PC-3 (cell line): ENCODE results near the gene FGD4. TPM values are rescaled to one million over a fixed set of nuclear protein-coding genes. Genes with fewer than 3 reads are reported as not detected.

Experiments used
- ATAC-seq: fragments of 200-7000 bp; cut with Tn5 transposase; 2 replicates; pipeline ENCODE4 v1.9.1; 2020; ENCODE audit warnings: mild to moderate bottlenecking, moderate library complexity
- BruUV-seq: library from RNA; stranded (reverse); fragments of 400-500 nt; replicated peaks from 2 replicates; lab custom pipeline; 2021; lab: Mats Ljungman, UMichigan
- CTCF ChIA-PET: fragments of 300-600 bp; sonication (Branson Sonifier 250); formaldehyde crosslinking; loops from one replicate; lab custom pipeline; 2022; ENCODE audit warnings: antibody characterized with exemption; lab: Charles Lee
- POLR2A ChIA-PET: fragments of 300-600 bp; sonication (Branson Sonifier 250); formaldehyde crosslinking; loops from one replicate; lab custom pipeline; 2022; ENCODE audit warnings: antibody characterized with exemption; ENCODE audit not compliant: unreplicated experiment; lab: Charles Lee
- DNase-seq: peaks from one replicate; pipeline ENCODE4 v3.0.0-alpha.2; 2015
- H2AFZ ChIP-seq: fragments of 300-600 bp; sonication (generic); 2 replicates; pipeline ENCODE4 v1.6.0; 2016; ENCODE audit warnings: antibody characterized with exemption, low read length
- H3F3A ChIP-seq: fragments of 300-600 bp; sonication (generic); one replicate; pipeline ENCODE4 v1.6.0; 2017; ENCODE audit warnings: antibody characterized with exemption, low read length, control low read depth, mild to moderate bottlenecking; ENCODE audit not compliant: unreplicated experiment
- H3K27ac ChIP-seq: fragments of 300-600 bp; sonication (generic); 2 replicates; pipeline ENCODE4 v1.5.1; 2016; ENCODE audit warnings: mild to moderate bottlenecking, low read length
- H3K27me3 ChIP-seq: fragments of 300-600 bp; sonication (generic); 2 replicates; pipeline ENCODE4 v1.6.1; 2016; ENCODE audit warnings: low read length, mixed read lengths
- H3K36me3 ChIP-seq: fragments of 300-600 bp; sonication (generic); 2 replicates; pipeline ENCODE4 v1.6.1; 2016; ENCODE audit warnings: low read depth, mixed run types, low read length, mixed read lengths
- H3K4me1 ChIP-seq: fragments of 300-600 bp; sonication (generic); 2 replicates; pipeline ENCODE4 v1.5.1; 2016; ENCODE audit warnings: low read length; ENCODE audit not compliant: insufficient read depth
- H3K4me2 ChIP-seq: fragments of 300-600 bp; sonication (generic); 2 replicates; pipeline ENCODE4 v1.6.0; 2016; ENCODE audit warnings: low read length
- H3K4me3 ChIP-seq: fragments of 300-600 bp; sonication (generic); 2 replicates; pipeline ENCODE4 v1.5.1; 2016; ENCODE audit warnings: mild to moderate bottlenecking, low read length, mixed read lengths
- H3K79me2 ChIP-seq: fragments of 300-600 bp; sonication (generic); 2 replicates; pipeline ENCODE4 v1.6.1; 2017; ENCODE audit warnings: low read length, mixed read lengths
- H3K9ac ChIP-seq: fragments of 300-600 bp; sonication (generic); 2 replicates; pipeline ENCODE4 v1.6.0; 2016; ENCODE audit warnings: mild to moderate bottlenecking, low read length
- H3K9me2 ChIP-seq: fragments of 300-600 bp; sonication (generic); replicated peaks from 2 replicates; pipeline ENCODE4 v1.6.1; 2016; ENCODE audit warnings: mixed run types, low read length, mixed read lengths
- H3K9me3 ChIP-seq: fragments of 300-600 bp; sonication (generic); 2 replicates; pipeline ENCODE4 v1.6.1; 2016; ENCODE audit warnings: low read length, mixed read lengths
- H4K20me1 ChIP-seq: fragments of 300-600 bp; sonication (generic); 2 replicates; pipeline ENCODE4 v1.6.1; 2016; ENCODE audit warnings: low read length, mixed read lengths
- EZH2 ChIP-seq: fragments of 300-600 bp; sonication (generic); IDR thresholded peaks from one replicate; pipeline ENCODE4 v1.6.1; 2017; ENCODE audit warnings: antibody characterized with exemption, mild to moderate bottlenecking, low read length; ENCODE audit not compliant: unreplicated experiment
- EZH2phosphoT487 ChIP-seq: fragments of 300-600 bp; sonication (generic); IDR thresholded peaks from 2 replicates; pipeline ENCODE4 v1.6.1; 2018; ENCODE audit warnings: mild to moderate bottlenecking, antibody characterized with exemption, low read length, borderline replicate concordance
- intact Hi-C: fragments of 100-400 bp; cut with micrococcal nuclease; formaldehyde crosslinking; loops from 2 replicates; pipeline ENCODE4 v1.9.0; 2023
- total RNA-seq: library from RNA; depleted of rRNA; stranded (reverse); fragments of >200 nt; gene quantifications from 2 replicates; pipeline ENCODE4 v1.2.3, GENCODE V29; 2014
- TF ChIP-seq, protein P1 (sequence below): fragments of 300-600 bp; sonication (generic); conservative IDR thresholded peaks from 2 replicates; pipeline ENCODE4 v1.5.1; 2017; ENCODE audit warnings: antibody characterized with exemption, low read depth, mild to moderate bottlenecking, low read length

The FGD4 gene
- total RNA-seq, 1 experiment from 2014 or later = 3.9 TPM

DNA sequence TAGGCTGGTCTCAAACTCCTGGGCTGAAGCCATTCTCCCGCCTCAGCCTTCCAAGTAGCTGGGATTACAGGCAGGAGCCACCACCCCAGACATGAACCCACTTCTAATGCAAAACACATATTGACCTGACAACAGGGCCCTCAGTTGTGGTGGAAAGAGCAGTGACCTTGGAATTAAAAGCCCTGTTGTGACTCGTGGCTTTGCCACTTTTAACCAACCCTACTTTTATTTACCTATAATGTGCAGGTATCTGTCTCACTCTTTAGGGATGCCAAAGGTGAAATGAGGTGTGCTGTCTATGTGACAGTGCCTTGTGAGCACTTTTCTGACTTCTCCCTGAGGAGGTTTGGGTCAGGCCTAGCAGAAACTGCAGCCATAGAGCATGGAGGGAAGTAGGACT, 146.9 kb downstream of the FGD4 start:
- BruUV-seq = no TSS peak
- CTCF ChIA-PET = no interaction called here
- H3K4me1 ChIP-seq = no peaks in the 10 kb centered on the region

DNA sequence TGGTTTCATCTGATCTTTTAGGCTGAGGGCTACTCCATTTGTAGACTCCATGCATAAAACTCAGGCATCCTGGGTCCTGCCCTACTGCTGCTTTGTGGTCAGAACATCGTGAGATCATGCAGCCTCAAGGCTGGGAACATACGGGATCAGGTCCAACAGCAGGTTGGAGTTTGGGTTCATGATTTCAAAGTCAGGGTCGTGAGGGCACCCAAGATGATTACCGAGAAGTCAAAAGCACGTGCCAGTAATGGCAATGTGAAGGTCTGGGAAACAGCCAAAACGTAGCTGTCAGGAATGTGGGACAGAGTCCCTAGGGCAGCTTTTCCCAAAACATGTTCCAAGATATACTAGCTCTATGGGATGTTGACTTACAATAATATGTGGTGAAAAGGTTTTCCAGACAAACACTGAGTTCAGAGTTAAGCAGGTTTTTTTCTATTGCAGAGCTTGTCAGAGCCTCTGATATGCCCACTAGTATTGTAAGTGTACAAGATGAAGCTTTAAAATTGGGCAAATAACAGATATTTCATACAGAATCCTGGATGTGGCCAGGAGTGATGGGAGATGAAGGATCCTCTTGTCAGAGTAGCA, 149.4 kb downstream of the FGD4 start:
- TF ChIP-seq EZH2phosphoT487 (no peak), EZH2 (no peak)
- TF ChIP-seq, protein P1, sequence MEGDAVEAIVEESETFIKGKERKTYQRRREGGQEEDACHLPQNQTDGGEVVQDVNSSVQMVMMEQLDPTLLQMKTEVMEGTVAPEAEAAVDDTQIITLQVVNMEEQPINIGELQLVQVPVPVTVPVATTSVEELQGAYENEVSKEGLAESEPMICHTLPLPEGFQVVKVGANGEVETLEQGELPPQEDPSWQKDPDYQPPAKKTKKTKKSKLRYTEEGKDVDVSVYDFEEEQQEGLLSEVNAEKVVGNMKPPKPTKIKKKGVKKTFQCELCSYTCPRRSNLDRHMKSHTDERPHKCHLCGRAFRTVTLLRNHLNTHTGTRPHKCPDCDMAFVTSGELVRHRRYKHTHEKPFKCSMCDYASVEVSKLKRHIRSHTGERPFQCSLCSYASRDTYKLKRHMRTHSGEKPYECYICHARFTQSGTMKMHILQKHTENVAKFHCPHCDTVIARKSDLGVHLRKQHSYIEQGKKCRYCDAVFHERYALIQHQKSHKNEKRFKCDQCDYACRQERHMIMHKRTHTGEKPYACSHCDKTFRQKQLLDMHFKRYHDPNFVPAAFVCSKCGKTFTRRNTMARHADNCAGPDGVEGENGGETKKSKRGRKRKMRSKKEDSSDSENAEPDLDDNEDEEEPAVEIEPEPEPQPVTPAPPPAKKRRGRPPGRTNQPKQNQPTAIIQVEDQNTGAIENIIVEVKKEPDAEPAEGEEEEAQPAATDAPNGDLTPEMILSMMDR = no peak
- no peak overlapping the region for H3K9ac ChIP-seq
- no peaks in the 10 kb centered on the region for H3K79me2 ChIP-seq
- intact Hi-C loops = no loop called here
- no peaks in the 10 kb centered on the region for H3K4me1 ChIP-seq
- H2AFZ ChIP-seq = no peak overlapping the region
- no peaks in the 10 kb centered on the region for H3K9me2 ChIP-seq
- H3F3A ChIP-seq = no peaks in the 10 kb centered on the region
- no peaks in the 10 kb centered on the region for H3K36me3 ChIP-seq
- ChIA-PET POLR2A (no interaction called here), CTCF (no interaction called here)
- ATAC-seq = no peak
- no peak overlapping the region for H3K4me2 ChIP-seq
- H3K27ac ChIP-seq = no peak overlapping the region
- no peaks in the 10 kb centered on the region for H4K20me1 ChIP-seq
- H3K4me3 ChIP-seq = no peak overlapping the region
- no TSS peak for BruUV-seq
- DNase-seq = no peak
- no peaks in the 10 kb centered on the region for H3K9me3 ChIP-seq
- H3K27me3 ChIP-seq = no peaks in the 10 kb centered on the region

More for the DNA sequence above, 146.9 kb downstream of the FGD4 start:
- Histone ChIP-seq H3F3A (no peaks in the 10 kb centered on the region), H3K27me3 (no peaks in the 10 kb centered on the region), H3K79me2 (no peaks in the 10 kb centered on the region), H3K36me3 (no peaks in the 10 kb centered on the region), H3K9me2 (no peaks in the 10 kb centered on the region), H4K20me1 (no peaks in the 10 kb centered on the region), H3K9ac (no peak overlapping the region), H2AFZ (no peak overlapping the region), H3K9me3 (no peaks in the 10 kb centered on the region), H3K27ac (no peak overlapping the region), H3K4me3 (no peak overlapping the region), H3K4me2 (no peak overlapping the region)
- intact Hi-C loops = no loop called here
- POLR2A ChIA-PET = no interaction called here
- DNase-seq (no peak), ATAC-seq (no peak)
- TF ChIP-seq EZH2phosphoT487 (no peak), EZH2 (no peak)
- TF ChIP-seq, protein P1 = no peak

DNA sequence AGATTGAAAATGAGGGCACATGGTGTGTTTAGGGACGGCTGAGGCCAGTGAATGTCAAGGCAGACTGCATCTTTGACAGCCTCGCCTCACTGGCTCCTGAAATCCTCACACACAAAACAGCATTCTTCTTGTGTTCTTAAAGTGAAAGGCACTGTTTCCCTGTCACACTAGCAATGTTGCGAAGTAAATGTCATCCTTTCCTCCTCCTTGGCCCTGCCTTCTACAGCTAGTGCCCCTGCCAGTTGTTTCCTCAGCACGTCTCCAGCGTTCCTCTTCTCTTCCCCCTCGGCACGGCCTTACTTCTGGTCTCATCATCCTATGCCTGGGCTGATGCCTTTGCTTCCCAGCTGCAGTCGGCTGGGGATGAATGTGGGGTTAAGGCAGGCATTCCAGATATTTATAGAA, 150.3 kb downstream of the FGD4 start:
- ChIA-PET CTCF (no interaction called here), POLR2A (no interaction called here)
- Histone ChIP-seq H3K4me1 (no peaks in the 10 kb centered on the region), H3K79me2 (no peaks in the 10 kb centered on the region), H3K27ac (no peak overlapping the region), H3K4me2 (no peak overlapping the region), H3K27me3 (no peaks in the 10 kb centered on the region), H3K9ac (no peak overlapping the region), H3K36me3 (no peaks in the 10 kb centered on the region), H3K4me3 (no peak overlapping the region), H3K9me2 (no peaks in the 10 kb centered on the region), H2AFZ (no peak overlapping the region), H3K9me3 (no peaks in the 10 kb centered on the region), H4K20me1 (no peaks in the 10 kb centered on the region), H3F3A (no peaks in the 10 kb centered on the region)
- no TSS peak for BruUV-seq
- TF ChIP-seq, protein P1 = no peak
- TF ChIP-seq EZH2phosphoT487 (no peak), EZH2 (no peak)
- intact Hi-C loops = no loop called here
- ATAC-seq (no peak), DNase-seq (no peak)
